GM08714 (cell line): ENCODE data around the gene TAF8.

ENCODE experiments used
- H3K4me3 ChIP-seq: fragments of 200-500 bp; sonication (Bioruptor generic); 2 replicates; pipeline ENCODE4 v1.5.1; 2014; ENCODE audit warnings: mild to moderate bottlenecking, low read length, inconsistent platforms
- ZNF274 ChIP-seq: IDR thresholded peaks from 2 replicates; pipeline ENCODE4 v1.6.1; 2012; ENCODE audit warnings: mild to moderate bottlenecking, low read depth, low read length

TAF8 gene

DNA sequence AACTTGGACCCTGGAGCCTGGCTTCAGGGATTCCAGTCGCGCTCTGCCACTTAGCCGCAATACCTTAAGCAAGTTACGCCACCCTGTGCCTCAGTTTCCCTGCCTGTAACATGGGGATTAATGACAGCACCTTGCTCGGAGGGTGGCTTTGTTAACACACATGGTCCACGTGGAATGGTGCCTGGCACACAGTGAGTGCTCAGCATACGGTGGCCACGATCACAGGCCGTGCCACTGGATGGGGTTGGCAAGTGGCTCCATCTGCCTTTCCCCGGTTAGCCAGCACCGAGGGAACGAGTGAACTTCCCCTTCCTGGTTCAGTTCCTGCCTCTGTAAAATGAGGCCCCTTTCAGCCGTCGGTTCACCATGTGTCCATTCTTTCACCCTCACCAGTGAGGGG, 74.9 kb downstream of the TAF8 start:
- no peak for TF ChIP-seq ZNF274
- no peak overlapping the region for H3K4me3 ChIP-seq

DNA sequence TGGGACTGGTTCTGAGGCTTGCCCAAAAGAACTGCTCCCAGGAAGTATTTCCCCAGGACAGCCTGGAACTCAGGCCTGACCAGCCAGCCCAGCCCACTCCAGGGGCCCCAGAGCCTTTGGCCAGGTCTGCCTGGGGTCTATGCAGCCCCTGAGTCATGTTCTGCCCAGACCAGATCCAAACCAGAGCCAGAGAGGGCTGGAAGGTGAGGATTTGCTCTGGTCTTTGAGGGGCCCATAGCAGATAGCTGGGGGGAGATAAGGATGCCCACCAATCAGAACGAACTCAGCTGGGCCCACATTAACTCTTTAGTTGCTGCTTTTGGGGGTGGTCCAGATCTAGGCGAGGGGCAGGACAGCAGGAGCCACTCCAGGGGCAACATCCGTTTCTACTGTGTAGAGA, 75.3 kb downstream of the TAF8 start:
- H3K4me3 ChIP-seq = no peak overlapping the region
- no peak for TF ChIP-seq ZNF274

DNA sequence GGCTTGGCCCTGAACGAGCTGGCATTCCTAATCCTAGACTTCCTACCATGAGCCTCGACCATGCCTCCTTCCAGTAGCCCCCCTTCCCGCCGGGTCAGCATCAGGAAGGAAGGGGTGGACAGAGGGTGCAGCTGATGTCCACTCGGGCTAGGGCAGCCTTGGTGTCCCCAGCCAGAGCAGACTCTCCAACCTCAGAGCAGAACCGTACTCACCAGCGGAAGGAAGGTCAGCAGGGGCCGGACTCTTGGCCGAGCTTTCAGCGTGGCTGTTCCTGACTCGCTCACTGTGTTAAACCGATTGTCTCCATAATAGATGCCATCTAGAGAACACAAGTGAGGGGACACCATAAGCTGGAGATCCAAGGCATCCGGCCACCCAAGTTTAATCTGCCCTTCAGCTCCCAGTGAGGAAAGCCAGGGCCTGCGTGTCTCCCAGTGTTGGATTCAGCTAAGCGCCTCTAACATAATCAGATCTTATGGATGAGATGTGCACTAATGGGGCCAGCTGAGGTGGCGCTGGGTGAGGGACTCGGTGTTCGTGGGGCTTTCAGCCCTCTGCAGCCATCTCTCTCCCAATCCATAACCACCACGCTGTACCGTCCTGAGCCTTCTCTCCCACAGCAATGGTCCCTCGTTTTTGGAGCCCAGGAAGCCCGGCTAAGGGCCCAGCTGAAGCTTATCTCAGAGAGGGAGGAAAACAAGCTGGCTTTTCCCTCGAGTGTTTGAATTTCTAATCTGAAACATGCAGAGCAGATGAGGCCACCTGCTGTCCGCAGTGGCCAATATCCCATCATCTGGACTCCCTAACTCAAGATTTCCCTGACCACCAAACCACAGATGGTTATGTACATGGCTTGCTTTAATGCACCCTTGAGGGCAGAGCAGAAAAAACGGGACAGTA, 78.4 kb downstream of the TAF8 start:
- no peak overlapping the region for H3K4me3 ChIP-seq
- no peak for TF ChIP-seq ZNF274

DNA sequence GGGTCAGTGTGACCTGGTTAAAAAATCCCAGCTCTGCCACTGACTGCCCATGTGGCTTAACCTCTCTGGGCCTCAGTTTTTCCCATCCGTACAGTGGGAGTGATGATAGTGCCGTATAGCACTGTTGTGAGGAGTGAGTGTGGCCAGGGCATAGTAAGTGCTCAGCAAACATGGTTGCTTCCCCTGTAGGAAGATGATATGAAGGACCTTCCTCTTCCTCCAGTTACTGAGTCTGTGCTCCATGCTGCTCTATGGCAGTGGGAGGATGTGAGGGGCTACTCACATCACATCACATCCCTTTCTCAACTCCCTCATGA, 79.0 kb downstream of the TAF8 start:
- TF ChIP-seq ZNF274 = no peak
- H3K4me3 ChIP-seq = no peak overlapping the region

DNA sequence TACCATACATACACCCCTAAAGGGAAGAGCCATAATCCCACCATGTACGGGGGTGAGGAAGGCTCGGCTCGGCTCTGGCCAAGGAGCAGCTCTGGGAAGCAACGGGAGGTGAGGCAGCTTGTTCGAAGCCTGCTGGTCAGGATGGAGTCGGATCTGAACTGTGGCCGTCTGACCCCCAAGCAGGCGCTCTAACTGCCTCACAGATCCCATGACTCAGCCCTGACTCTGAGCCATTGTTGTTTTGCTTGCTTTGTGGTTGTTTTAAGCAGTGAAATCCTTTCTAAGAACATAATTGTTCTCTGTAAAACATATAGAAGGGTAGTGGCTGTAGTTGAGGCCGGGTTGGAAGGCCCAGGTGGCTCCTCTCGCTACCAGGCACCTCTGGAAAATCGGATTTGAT, 81.2 kb downstream of the TAF8 start:
- H3K4me3 ChIP-seq = no peak overlapping the region
- TF ChIP-seq ZNF274 = no peak

DNA sequence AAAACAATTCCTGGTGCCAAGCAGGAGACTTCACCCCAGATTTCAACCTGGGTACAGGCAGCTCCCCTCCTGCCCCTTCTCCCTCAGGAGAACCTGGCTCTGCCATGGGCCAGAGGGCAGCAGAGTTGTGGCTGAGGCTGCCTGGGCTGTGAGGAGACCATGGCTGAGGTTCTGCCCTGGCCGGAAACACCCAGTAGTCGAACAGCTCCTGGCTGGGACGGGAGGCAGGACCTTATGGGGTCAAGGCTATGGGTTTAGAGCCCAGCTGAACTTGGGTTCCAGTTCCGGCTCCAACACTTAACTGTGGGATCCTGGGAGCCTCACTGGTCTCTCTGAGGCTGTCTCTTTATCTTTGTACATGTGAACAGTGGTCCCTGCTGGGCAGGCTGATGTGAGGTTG, 83.6 kb downstream of the TAF8 start:
- no peak overlapping the region for H3K4me3 ChIP-seq
- TF ChIP-seq ZNF274 = no peak

DNA sequence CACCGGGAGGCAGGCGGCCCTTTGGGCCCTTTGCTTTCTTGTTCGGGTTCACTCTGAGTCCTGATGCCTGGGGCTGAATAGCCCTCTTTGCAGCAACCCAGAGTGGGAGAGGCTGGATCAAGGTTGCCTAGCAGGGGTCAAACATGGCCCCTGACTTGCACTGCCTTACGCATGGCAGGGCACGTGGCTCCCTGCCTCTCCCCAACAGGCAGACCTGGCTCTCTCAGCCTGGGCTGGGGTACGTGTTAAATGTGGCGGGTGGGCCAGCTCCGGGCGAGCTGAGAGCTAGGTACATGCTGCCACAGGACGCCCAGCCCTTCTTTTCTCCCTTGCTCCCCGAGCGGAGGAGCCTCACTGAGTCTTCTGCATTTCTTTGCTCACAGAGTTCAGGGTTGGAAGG, 84.8 kb downstream of the TAF8 start:
- TF ChIP-seq ZNF274 = no peak
- no peak overlapping the region for H3K4me3 ChIP-seq

DNA sequence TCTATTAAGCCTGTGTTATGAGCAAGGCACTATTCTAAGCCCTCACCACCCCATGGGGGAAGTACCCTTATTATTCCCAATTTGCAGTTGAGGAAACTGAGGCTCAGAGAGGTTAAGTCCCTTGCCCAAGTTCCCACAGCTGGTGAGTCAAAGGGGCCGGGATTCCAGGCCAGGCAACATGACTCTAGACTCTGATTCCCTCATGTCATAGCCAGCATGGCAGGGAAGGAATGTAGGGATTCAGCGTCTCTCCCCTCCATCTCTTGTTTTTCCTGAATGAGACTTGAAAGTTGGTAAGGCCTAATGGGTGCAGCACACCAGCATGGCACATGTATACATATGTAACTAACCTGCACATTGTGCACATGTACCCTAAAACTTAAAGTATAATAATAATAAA, 85.4 kb downstream of the TAF8 start:
- TF ChIP-seq ZNF274 = no peak
- H3K4me3 ChIP-seq = no peak overlapping the region

DNA sequence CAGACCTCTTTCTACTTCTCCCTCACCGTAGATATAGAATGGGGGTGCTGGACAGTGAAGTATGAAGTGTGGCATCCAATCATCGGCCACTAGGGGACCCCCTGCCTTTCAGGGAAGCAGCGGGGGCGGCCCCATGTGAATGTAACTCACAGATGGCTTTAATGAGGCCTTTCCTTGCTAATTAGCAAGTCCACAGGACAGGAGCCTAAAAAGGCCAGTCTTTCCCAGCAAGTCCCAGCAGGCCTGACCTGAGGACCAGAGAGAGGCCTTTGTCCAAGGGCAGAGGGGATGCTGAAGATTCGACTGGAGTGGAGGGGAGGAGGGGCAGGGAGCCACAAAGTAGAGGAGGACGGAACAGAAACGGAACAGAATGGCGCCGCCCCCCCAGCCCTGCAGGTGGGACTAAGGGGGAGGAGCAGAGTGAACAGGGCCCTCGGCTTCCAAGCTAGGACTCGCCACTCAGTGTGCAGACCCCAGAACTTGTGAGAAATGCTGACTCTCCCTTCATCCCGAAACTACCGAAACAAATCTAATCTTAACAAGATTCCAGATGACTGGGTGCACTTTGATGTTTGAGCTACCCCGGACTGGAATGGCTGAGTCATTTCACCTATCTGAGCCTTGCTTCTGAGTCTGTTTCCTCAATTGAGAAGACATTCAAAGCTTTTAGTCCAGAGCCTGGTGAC, 86.3 kb downstream of the TAF8 start:
- H3K4me3 ChIP-seq = no peak overlapping the region

More for the DNA sequence above, 86.3 kb downstream of the TAF8 start:
- no peak for TF ChIP-seq ZNF274
